NCI-H2081 treated with DMSO at 0.1 percent for 48 hours (cell line): ENCODE measurements around the gene DKK3.

Experiments used
- DNase-seq: peaks from one replicate; lab custom pipeline; 2025; lab: John Stamatoyannopoulos, UW

DKK3 gene

GRCh38 chr11:11966826-11967668 lies 41.4 kb downstream of the DKK3 start:
- no peak for DNase-seq

DNA sequence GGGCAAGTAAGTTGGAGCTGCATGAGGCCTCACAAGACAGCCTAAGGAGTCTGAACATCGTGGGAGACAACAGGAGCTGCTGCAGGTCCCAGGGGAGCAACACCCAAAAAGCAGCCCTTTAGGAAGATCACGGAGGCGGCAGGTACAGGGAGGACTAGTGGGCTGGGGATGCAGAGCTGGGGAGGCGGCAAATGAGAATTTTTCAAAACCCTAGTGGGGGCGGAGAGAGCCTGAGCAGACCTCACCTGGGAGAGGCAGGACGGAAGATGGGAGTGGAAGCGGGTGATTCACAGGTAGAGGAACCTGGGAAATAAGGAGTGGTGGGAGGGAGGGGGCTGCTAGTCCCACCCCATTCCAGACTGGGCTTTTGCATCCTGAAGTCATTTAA lies 42.1 kb downstream of the DKK3 start:
- no peak for DNase-seq

DNA sequence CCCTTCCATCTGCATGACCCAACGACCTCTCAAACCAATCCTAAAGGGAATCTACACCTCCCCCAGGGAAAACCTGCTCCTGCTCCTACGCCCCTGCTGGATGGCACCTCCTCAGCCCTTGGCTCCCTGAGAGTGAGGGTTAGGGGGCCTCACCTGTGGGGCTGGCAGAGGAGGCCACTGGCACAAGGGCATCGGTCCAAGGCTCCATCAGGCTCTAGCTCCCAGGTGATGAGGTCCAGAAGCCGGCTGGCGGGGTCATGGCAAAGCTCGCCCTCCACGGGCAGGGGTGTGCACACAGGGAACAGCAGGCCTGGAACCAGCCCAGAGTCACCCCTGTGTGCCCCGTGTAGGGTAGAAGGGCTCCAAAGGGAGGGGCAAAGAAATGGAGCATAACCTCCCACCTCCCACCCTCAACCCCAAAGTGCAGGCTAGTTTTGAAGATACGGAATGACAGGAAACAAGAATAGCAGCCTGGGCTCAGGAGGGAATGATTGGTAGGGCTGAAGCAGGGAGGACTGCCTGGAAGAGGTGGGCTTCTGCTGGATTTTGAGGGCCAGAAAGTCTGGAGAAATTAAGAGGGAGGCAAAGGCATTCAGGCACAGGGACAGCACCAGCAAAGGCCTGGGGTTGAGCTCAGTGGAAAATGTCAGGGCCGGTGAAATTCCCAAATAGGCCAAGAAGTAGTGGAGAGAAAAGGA lies 42.6 kb downstream of the DKK3 start:
- no peak for DNase-seq

DNA sequence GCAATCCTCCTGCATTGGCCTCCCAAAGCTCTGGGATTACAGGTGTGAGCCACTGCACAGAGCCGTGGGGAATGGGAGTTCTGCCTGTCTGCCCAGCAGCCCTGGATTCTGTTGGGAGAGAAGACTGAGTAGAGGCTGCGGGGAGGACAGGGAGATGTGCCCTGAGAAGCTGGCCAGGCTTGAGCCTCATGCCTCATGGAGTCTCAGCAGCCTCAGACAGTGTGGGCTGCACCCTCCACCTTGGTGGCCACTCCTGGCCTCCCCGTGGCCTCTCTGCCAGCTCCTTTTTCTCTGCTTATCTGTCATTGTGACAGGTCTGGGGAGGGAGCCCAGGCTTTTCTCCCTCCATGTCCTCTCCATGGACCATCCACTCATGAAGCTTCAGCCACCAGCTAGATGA lies 43.2 kb downstream of the DKK3 start:
- DNase-seq: no peak

DNA sequence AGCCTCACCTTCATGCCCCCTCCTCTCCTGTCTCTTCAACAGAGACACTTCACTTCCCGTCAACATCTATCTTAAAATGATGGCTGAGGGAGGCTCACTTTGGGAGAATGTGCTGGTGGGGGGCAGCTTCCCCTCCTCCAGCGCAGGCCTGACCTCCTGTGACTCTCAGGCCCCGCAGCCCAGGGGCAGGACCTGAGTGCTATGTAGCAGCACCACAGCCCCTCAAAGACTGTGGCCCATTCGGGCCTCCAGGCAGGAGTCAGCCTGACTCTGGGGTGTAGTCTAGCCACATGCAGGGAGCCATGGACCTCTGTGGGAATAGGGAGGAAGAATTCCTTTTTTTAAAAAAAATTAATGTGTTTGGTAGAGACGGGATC lies 43.7 kb downstream of the DKK3 start:
- DNase-seq: no peak

- DNase-seq: peak; percentile 15
These were observed 44.3 kb downstream of the DKK3 start for GRCh38 chr11:11963842-11964773.

GRCh38 chr11:11963067-11963466 lies 45.4 kb downstream of the DKK3 start:
- no peak for DNase-seq

DNA sequence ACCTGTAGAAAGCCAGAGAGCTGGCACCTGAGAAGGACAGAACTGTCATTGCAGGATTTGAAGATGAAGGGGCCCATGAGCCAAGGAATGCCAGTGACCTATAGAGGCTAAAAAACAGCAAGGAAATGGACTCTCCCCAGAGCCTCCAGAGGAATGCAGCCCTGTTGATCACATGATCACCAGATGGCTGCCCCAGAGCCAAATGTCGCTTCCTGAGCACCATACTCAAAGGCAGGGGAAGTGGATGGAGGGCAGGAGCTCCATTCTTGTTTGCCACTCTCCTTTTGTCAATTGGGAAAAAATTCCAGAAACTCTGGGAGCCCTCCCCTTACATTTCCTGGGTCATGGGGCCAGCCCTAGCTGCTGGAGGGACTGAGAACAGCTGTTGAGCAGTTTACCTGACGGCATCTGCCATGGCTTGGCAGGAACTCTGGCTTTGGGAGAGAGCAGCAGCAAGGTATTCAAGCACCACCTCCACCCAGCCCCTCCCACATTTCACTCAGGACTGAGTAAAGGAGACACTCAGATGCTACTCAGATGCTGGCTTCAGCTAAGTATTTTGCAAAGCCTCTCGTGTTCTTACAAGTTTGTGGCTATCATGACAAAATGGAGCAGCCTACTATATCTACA lies 46.9 kb downstream of the DKK3 start:
- DNase-seq: no peak

DNA sequence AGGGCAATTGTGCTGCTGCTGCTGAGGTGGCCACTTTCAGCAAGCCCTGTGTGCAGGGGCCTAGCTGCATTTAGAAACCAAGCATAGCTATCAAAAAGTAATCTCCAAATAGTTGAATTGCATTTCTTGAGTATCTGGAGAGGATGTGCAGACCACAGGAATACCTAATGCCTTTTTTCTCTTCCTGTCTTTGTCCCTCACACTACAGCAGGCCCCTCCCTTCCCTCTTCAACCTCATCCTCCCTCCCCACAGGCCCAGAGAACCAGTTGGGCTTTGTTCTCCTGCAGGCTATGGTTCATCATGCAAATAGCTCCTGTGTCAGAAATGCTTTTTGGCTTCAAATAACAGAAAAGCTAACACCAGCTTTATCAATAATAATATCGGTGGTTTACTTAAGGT lies 47.7 kb downstream of the DKK3 start:
- DNase-seq: no peak

DNA sequence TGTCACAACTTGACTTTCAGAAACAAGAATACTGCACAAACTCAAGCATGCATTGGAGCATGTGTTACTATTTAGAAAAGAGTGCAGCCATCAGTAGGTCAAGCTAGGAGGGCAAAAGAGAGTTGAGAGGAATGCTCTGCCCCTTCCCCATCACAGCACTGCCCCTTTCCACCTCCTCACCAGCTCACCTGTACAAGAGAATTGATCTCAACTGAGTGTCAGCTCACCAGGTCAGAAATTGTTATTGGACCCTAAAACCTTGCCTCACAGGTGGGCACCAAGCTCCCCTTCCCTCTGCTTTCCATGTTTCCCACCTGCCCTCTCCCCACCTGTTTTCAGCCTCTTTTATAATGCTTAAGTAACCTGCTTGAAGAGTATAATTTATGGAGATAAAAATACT lies 48.8 kb downstream of the DKK3 start:
- no peak for DNase-seq

DNA sequence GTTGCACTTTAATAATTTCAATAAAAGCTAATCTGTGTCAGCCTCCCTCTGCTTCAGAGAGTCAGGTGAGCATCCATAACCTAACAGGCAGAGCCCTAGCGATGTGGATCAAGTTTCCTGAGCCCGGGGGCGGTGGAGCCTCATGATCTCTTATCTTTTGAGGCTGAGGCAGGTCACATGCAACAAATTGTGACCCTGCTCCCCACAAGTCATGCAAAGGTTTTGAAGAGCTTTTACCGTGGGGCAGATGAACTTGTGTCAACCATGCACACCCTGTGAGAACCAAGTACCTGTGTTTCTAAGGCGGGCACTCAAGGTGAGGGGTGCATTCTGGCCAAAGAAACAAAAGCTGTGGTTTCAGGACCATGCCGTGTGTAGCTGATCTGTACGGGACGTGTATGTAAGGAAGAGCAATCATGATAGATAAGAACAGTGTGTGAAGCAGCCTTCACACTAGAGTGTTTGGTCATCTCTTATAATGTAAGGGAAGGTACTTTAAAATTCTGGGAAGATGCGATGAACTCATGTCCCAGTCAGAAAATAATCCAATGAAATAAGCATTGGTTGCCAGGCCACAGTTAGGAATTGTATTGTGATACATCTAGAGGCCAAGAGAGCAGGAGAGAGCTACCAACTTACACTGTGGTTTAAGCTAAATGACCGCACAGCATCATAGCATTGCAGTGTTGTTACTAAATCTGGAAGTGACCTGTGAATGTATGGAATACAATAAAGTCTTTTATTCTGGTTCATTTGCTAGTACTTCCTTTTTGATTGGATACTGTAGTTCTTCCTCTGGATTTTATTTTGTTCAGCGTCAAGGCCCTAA lies 49.8 kb downstream of the DKK3 start:
- no peak for DNase-seq

GRCh38 chr11:11956006-11956405 lies 52.4 kb downstream of the DKK3 start:
- DNase-seq: no peak

- DNase-seq: no peak
These were observed 56.4 kb downstream of the DKK3 start for GRCh38 chr11:11952036-11952435.

- no peak for DNase-seq
These were observed 58.9 kb downstream of the DKK3 start for GRCh38 chr11:11949482-11949881.

GRCh38 chr11:11948242-11948947 lies 60.0 kb downstream of the DKK3 start:
- DNase-seq: no peak

- no peak for DNase-seq
These were observed 60.6 kb downstream of the DKK3 start for GRCh38 chr11:11947825-11948224.

GRCh38 chr11:11946878-11947277 lies 61.5 kb downstream of the DKK3 start:
- no peak for DNase-seq

DNA sequence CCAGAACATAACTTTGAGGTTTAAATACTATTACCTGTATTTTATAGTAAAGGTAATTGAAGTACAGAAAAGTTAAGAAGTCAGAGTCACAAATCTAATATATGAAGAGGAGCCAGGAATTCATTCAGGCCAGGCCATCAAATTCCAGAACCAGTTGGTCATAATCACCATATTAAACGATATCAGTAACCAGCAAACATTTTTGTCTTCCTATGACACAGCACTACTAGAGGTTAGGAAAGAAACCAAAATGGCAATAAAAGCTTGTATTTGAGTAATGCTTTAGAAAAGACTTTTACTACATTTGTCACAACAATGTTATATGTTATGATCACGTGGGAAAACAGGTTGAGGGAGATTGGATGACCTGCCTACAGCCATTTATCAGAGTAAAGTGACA lies 62.2 kb downstream of the DKK3 start:
- DNase-seq: no peak

- DNase-seq: no peak
These were observed 64.0 kb downstream of the DKK3 start for GRCh38 chr11:11944444-11944843.

DNA sequence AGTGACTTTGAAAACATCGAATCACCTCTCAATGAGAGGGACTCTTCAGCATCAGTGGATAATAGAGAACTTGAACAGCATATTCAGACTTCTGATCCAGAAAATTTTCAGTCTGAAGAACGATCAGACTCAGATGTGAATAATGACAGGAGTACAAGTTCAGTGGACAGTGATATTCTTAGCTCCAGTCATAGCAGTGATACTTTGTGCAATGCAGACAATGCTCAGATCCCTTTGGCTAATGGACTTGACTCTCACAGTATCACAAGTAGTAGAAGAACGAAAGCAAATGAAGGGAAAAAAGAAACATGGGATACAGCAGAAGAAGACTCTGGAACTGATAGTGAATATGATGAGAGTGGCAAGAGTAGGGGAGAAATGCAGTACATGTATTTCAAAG lies 65.8 kb downstream of the DKK3 start:
- DNase-seq: no peak

GRCh38 chr11:11940551-11940950 lies 67.9 kb downstream of the DKK3 start:
- no peak for DNase-seq
